BLaER1 treated with 17β-estradiol and CSF1 and Interleukin-3, amounts not matched to agents 10 nM and 100 nM (cell line): ENCODE data around the gene ZMIZ1.

ENCODE experiments used
- H3K27ac ChIP-seq, 11 experiments: shearing (Covaris generic); formaldehyde crosslinking; 2 replicates each; pipeline ENCODE4 v1.8.1; 2022
- H3K27me3 ChIP-seq, 11 experiments: shearing (Covaris generic); formaldehyde crosslinking; 2 replicates each; pipeline ENCODE4 v1.8.1; 2022
- H3K36me3 ChIP-seq, 11 experiments: shearing (Covaris generic); formaldehyde crosslinking; 2 replicates each; pipeline ENCODE4 v1.8.1; 2022
- H3K4me1 ChIP-seq, 10 experiments: shearing (Covaris generic); formaldehyde crosslinking; 2 replicates each; pipeline ENCODE4 v1.8.1; 2022
- H3K4me2 ChIP-seq, 11 experiments: shearing (Covaris generic); formaldehyde crosslinking; 2 replicates each; pipeline ENCODE4 v1.8.1; 2022
- H3K4me3 ChIP-seq, 10 experiments: shearing (Covaris generic); formaldehyde crosslinking; 2 replicates each; pipeline ENCODE4 v1.8.1; 2022
- H3K9ac ChIP-seq, 11 experiments: shearing (Covaris generic); formaldehyde crosslinking; 2 replicates each; pipeline ENCODE4 v1.8.1; 2022
- H3K9me3 ChIP-seq, 11 experiments: shearing (Covaris generic); formaldehyde crosslinking; replicated peaks in 1 of 11; 2 replicates each; pipeline ENCODE4 v1.8.1; 2022
- H4K20me1 ChIP-seq, 11 experiments: shearing (Covaris generic); formaldehyde crosslinking; 2 replicates each; pipeline ENCODE4 v1.8.1; 2022
- Cebpa-rat ChIP-seq, 11 experiments: shearing (Covaris generic); IDR thresholded peaks; 2 replicates each; pipeline ENCODE4 v1.8.1; 2022

ZMIZ1 gene

DNA sequence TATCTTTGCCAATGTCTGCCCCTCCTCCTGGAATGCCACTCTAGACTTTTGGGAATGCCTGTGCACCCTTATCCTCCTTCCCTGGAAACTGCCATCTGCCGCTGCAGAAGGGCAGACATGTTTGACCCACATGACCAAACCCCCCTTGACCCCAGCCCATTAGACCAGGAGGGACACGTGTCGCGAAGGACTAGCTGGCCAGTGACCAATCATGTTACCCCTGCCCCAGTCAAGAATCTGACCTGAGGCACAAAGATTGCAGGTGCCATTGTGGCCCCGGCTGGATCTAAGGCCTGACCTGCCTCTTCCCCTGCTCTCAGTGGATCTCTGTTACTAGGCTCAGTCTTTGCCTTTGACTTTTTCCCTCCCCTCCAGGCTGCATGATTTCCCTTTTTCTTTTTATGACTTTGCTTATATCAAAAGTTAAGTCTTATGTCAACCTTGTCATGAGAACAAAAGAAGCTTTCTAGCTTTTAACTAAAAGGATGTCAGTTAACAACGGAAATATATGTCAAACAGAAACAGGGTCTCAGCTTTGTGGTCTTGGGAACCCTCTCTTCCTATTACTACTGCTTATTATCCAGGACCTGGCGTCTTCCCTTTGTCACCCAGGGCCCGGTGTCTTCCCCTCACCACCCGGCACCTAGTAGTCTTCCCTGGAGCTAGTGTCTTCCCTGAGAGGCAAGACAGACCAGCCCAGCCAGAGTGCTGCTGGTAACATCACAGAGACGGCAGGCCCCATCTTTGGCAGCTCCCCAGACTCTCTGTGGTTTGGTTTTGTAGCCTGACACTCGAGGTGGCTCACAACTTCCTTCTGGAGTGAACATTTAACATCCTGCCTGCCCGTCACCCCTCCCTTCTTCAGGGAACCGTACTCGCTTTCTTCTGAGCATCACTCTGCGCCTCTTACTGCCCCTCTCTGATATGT is 254.1 kb downstream of the ZMIZ1 start:
- peak overlapping the region in 3 of 10 experiments; percentile 9 to 30 (median 30); a peak in 5 of 20 replicates for H3K4me3 ChIP-seq
- H3K4me1 ChIP-seq, result peaks cover 69 to 79% (median 75%) of the 10 kb centered on the region in 10 experiments
- H3K4me2 ChIP-seq, result peak overlapping the region; percentile 77 to 98 (median 89)
- H4K20me1 ChIP-seq, result peaks cover 0 to 7% (median 0%) of the 10 kb centered on the region in 11 experiments; a peak in 6 of 22 replicates
- H3K9me3 ChIP-seq, result peaks cover 0 to 6% (median 0%) of the 10 kb centered on the region in 11 experiments; a peak in 1 of 22 replicates
- TF ChIP-seq Cebpa-rat (IDR thresholded peaks at IDR 0.05), result no peak
- H3K27ac ChIP-seq, result peak overlapping the region in 10 of 11 experiments; percentile 35 to 86 (median 73); a peak in 19 of 22 replicates
- no peaks in the 10 kb centered on the region for H3K36me3 ChIP-seq
- peaks cover 0 to 10% (median 0%) of the 10 kb centered on the region in 11 experiments; a peak in 5 of 22 replicates for H3K27me3 ChIP-seq
- peak overlapping the region in 9 of 11 experiments; percentile 45 to 70 (median 64); a peak in 17 of 22 replicates for H3K9ac ChIP-seq

DNA sequence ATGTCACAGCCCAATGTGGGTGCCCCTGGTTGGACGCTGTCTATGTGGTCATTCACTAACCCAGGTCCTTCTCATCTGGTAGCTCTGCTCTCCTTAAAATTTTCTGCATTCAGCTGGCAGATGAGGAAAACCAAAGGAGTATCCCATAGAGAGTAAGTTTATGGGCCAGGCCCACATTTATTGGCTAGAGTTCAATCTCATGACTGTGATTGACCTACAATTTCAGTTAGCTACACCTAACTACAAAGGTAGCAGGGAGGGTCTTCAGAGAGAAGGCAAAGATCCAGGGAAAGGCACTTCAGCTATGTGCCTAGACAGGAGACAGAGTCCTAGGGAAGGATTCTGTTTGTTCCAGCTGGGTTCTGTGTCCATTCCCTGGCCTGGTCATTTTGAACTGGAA is 254.8 kb downstream of the ZMIZ1 start:
- no peaks in the 10 kb centered on the region for H4K20me1 ChIP-seq
- H3K27ac ChIP-seq, result peak overlapping the region in 9 of 11 experiments; percentile 62 to 86 (median 74); a peak in 18 of 22 replicates
- peaks cover 0 to 5% (median 0%) of the 10 kb centered on the region in 11 experiments; a peak in 1 of 22 replicates for H3K9me3 ChIP-seq
- H3K4me1 ChIP-seq, result peaks cover 66 to 72% (median 68%) of the 10 kb centered on the region in 10 experiments
- H3K36me3 ChIP-seq, result no peaks in the 10 kb centered on the region
- H3K9ac ChIP-seq, result peak overlapping the region in 9 of 11 experiments; percentile 39 to 70 (median 63); a peak in 16 of 22 replicates
- H3K4me2 ChIP-seq, result peak overlapping the region; percentile 77 to 98 (median 89)
- TF ChIP-seq Cebpa-rat (IDR thresholded peaks at IDR 0.05), result no peak
- H3K4me3 ChIP-seq, result peak overlapping the region in 3 of 10 experiments; percentile 8 to 30 (median 8); a peak in 3 of 20 replicates
- peaks cover 0 to 10% (median 0%) of the 10 kb centered on the region in 11 experiments; a peak in 5 of 22 replicates for H3K27me3 ChIP-seq

DNA sequence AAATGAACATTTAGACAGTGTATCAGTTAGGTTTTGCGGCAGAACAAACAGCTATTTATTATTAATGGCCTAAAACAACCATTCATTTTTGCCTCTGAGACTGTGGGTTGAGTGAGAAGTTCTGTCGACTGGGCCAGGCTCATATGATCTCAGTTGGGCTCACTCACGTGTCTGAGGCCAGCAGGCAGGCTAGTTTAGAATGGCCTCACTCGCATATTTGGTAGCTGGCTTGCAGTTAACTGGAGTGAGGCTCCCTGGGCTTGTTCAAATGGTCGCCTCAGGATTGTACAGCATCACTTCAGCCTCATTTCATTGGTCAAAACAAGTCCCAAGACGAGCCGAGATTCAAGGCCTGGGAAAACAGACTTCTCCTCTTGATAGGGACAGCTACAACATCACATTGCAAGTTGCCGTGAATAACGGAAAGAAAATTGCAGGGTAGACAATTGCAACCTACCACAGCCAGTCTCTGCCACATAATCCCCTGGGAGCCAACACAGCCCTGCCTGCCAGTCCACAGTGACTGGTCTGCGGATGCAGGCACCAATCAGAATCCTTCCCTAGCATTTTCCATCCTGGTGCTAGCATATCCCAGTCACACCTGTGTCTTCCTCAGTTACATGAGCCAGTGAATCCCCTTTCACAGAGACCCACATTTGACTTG is 255.4 kb downstream of the ZMIZ1 start:
- H3K4me2 ChIP-seq, result peak overlapping the region; percentile 77 to 98 (median 89)
- H3K27ac ChIP-seq, result peak overlapping the region in 9 of 11 experiments; percentile 62 to 86 (median 74); a peak in 17 of 22 replicates
- H3K9ac ChIP-seq, result peak overlapping the region in 8 of 11 experiments; percentile 39 to 70 (median 64); a peak in 15 of 22 replicates
- no peaks in the 10 kb centered on the region for H3K36me3 ChIP-seq
- no peaks in the 10 kb centered on the region for H3K9me3 ChIP-seq
- peak in 3 of 11 experiments; percentile 9 to 83 (median 63); a peak in 4 of 22 replicates for TF ChIP-seq Cebpa-rat (IDR thresholded peaks at IDR 0.05)
- H3K27me3 ChIP-seq, result peaks cover 0 to 10% (median 0%) of the 10 kb centered on the region in 11 experiments; a peak in 3 of 22 replicates
- H3K4me3 ChIP-seq, result peak overlapping the region in 3 of 10 experiments; percentile 8 to 17 (median 8); a peak in 1 of 20 replicates
- H4K20me1 ChIP-seq, result no peaks in the 10 kb centered on the region
- peaks cover 61 to 70% (median 66%) of the 10 kb centered on the region in 10 experiments for H3K4me1 ChIP-seq

DNA sequence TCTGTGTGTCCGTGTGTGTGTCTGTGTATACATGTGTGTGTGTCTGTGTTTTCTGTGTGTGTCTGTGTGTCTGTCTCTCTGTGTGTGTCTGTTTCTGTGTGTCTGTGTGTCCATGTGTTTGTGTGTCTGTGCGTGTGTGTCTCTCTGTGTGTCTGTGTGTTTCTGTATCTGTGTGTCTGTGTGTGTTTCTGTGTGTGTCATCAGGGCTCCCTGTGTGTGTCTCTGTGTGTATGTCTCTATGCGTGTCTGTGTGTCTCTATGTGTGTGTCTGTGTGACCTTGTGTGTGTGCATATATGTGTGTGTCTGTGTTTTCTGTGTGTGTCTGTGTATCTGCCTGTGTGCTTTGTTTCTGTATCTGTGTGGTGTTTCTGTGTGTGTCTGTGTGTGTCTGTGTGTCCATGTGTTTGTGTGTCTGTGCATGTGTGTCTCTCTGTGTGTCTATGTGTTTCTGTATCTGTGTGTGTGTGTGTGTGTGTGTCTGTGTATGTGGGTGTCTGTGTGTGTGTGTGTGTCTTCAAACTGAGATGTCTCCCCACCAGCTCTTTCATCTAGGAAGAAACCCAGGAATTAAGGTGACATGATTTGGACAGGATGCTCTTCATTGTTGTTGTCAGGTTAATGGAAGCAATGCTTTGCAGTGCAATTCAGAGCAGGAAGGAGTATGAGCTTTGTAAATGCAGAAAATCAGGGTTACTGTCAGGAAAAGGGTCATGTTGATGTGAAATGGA is 257.8 kb downstream of the ZMIZ1 start:
- Histone ChIP-seq H3K27ac (peak overlapping the region in 3 of 11 experiments; percentile 31 to 72 (median 42); a peak in 4 of 22 replicates), H3K4me2 (no peak overlapping the region), H3K36me3 (no peaks in the 10 kb centered on the region), H3K9me3 (no peaks in the 10 kb centered on the region), H3K4me1 (peaks cover 45 to 54% (median 48%) of the 10 kb centered on the region in 10 experiments), H4K20me1 (no peaks in the 10 kb centered on the region), H3K27me3 (peaks cover 0 to 10% (median 0%) of the 10 kb centered on the region in 11 experiments; a peak in 3 of 22 replicates), H3K9ac (no peak overlapping the region), H3K4me3 (no peak overlapping the region)
- TF ChIP-seq Cebpa-rat (IDR thresholded peaks at IDR 0.05), result no peak

DNA sequence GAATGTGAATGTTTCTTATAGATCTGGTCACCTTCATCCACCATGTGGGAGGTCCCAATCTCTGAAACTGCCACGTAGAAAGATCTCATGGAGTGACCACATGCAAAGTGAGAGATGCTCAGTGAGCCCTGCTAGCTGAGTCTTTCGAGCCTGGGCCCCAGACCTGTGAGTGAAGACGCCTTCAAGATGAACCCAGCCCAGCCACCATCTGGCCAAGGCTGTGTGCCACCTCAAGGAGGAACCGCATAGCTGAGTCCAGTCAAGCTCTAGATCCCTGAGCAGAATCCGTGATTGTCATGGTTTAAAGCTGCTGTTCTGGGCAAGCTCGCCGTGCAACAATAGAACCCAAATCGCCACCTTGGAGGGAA is 258.3 kb downstream of the ZMIZ1 start:
- H3K27ac ChIP-seq, result no peak overlapping the region
- TF ChIP-seq Cebpa-rat (IDR thresholded peaks at IDR 0.05), result no peak
- no peaks in the 10 kb centered on the region for H3K9me3 ChIP-seq
- H3K27me3 ChIP-seq, result peaks cover 0 to 10% (median 0%) of the 10 kb centered on the region in 11 experiments; a peak in 3 of 22 replicates
- H3K36me3 ChIP-seq, result no peaks in the 10 kb centered on the region
- peaks cover 45 to 54% (median 48%) of the 10 kb centered on the region in 10 experiments for H3K4me1 ChIP-seq
- no peak overlapping the region for H3K4me2 ChIP-seq
- H4K20me1 ChIP-seq, result no peaks in the 10 kb centered on the region
- H3K4me3 ChIP-seq, result no peak overlapping the region
- H3K9ac ChIP-seq, result no peak overlapping the region

DNA sequence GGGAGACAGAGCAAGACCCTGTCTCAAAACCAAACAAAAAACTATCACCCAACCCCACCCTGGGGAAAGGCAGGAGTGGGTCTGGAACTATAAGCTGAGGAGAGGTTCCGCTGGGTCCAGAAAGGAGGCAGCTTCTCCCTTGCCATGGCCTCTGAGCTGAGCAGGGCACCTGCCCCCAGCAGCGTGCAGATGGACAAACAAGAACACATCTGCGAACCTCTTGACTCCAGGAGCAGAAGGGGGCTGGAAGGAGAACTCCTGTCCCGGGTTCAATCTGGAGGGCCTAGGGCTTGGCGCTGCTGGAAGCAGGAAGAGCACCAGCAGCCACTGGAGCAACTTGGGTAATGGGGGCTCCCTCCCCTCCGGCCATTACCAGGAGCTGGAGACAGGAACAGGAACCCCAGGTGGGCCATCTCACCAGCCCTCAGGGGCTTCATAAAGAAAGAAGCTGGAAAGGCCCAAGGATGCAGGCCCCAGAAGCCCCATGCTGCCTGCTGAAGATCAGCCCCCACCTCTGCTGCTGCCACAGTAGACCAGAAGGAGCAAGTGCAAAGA is 259.5 kb downstream of the ZMIZ1 start:
- Histone ChIP-seq H3K4me2 (peak overlapping the region in 3 of 11 experiments; percentile 32 to 73 (median 36); a peak in 3 of 22 replicates), H3K4me3 (no peak overlapping the region)
- no peak for TF ChIP-seq Cebpa-rat (IDR thresholded peaks at IDR 0.05)

DNA sequence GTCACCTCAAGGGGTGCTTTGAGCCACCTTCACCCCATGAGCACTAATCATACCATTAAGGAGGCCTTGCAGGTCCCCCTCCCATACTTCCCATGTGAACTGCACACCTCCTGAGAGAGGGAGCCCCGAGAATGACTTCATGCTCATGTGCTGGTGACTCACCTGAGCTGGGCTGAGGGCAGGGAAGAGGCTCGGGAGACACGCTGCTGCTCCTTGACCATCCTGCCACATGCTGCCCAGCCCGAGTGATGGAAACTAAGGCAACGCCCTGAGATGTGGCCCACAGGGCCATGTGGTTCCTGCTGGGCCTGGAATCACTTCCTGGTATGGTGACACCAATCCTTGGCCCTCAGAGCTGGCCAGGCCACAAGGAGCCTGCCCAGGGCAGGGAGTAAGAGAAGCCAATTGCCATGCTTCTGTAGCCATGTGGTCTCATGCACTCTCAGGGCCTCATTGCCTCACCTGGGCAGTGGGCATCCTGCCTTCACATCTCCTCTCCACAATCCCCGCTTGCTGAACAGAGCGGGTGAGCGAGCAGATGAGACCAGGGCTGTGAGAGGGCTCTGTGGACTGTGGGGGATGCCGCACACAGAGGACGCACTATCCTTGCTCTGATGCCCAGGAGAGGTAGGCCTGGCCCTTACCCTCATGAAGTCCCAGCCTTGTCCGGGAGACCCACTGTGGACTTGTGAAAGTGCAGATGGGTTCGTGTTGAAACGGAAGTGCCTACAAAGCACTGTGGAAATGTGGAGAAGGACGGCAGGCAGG is 260.2 kb downstream of the ZMIZ1 start:
- Histone ChIP-seq H3K27ac (no peak overlapping the region), H3K4me3 (no peak overlapping the region), H4K20me1 (no peaks in the 10 kb centered on the region), H3K27me3 (peaks cover 0 to 10% (median 0%) of the 10 kb centered on the region in 11 experiments; a peak in 3 of 22 replicates), H3K9ac (no peak overlapping the region), H3K9me3 (peaks cover 0 to 8% (median 4%) of the 10 kb centered on the region in 11 experiments; a peak in 5 of 22 replicates), H3K36me3 (no peaks in the 10 kb centered on the region), H3K4me2 (peak overlapping the region in 3 of 11 experiments; percentile 32 to 73 (median 36); a peak in 5 of 22 replicates), H3K4me1 (peaks cover 31 to 37% (median 33%) of the 10 kb centered on the region in 10 experiments)
- no peak for TF ChIP-seq Cebpa-rat (IDR thresholded peaks at IDR 0.05)

More for the DNA sequence above, 259.5 kb downstream of the ZMIZ1 start:
- no peaks in the 10 kb centered on the region for H4K20me1 ChIP-seq
- no peak overlapping the region for H3K27ac ChIP-seq
- peaks cover 34 to 44% (median 37%) of the 10 kb centered on the region in 10 experiments for H3K4me1 ChIP-seq
- H3K27me3 ChIP-seq, result peaks cover 0 to 10% (median 0%) of the 10 kb centered on the region in 11 experiments; a peak in 3 of 22 replicates
- H3K36me3 ChIP-seq, result no peaks in the 10 kb centered on the region
- H3K9me3 ChIP-seq, result peaks cover 0 to 5% (median 4%) of the 10 kb centered on the region in 11 experiments; a peak in 5 of 22 replicates
- H3K9ac ChIP-seq, result no peak overlapping the region
